GM23338 (cell line): Measurements from ENCODE around the gene ZBP1. TPM values are rescaled to one million over a fixed set of nuclear protein-coding genes. Genes with fewer than 3 reads are reported as not detected.

ENCODE experiments used
- ATAC-seq: fragments of 200-7000 bp; cut with Tn5 transposase; 3 replicates; pipeline ENCODE4 v1.9.1; 2020
- DNase-seq: peaks from one replicate; pipeline ENCODE4 v3.0.0-alpha.2; 2015; ENCODE audit warnings: low spot score
- H2AFZ ChIP-seq: fragments of 200-600 bp; sonication (generic); 2 replicates; pipeline ENCODE4 v1.8.0; 2016; ENCODE audit warnings: antibody characterized with exemption, mild to moderate bottlenecking, moderate library complexity
- H3F3A ChIP-seq: fragments of 200-600 bp; sonication (generic); replicated peaks from 2 replicates; pipeline ENCODE4 v1.8.0; 2017; ENCODE audit warnings: antibody characterized with exemption, mixed run types, low read depth
- H3K27ac ChIP-seq: fragments of 200-600 bp; sonication (generic); 2 replicates; pipeline ENCODE4 v1.6.1; 2016; ENCODE audit warnings: low read depth
- H3K27me3 ChIP-seq: fragments of 200-600 bp; sonication (generic); 2 replicates; pipeline ENCODE4 v1.8.0; 2016; ENCODE audit warnings: mild to moderate bottlenecking, mixed run types, moderate library complexity; ENCODE audit not compliant: insufficient read depth
- H3K36me3 ChIP-seq: fragments of 200-600 bp; sonication (generic); 2 replicates; pipeline ENCODE4 v1.8.0; 2016; ENCODE audit warnings: mild to moderate bottlenecking; ENCODE audit not compliant: insufficient read depth
- H3K4me1 ChIP-seq: fragments of 200-600 bp; sonication (generic); 2 replicates; pipeline ENCODE4 v1.8.0; 2016; ENCODE audit warnings: mild to moderate bottlenecking, moderate library complexity; ENCODE audit not compliant: insufficient read depth
- H3K4me2 ChIP-seq: fragments of 200-600 bp; sonication (generic); 2 replicates; pipeline ENCODE4 v1.7.1; 2017; ENCODE audit warnings: mixed run types
- H3K4me3 ChIP-seq: fragments of 200-600 bp; sonication (generic); 2 replicates; pipeline ENCODE4 v1.6.1; 2016; ENCODE audit warnings: mixed run types
- H3K79me2 ChIP-seq: fragments of 200-600 bp; sonication (generic); replicated peaks from 2 replicates; pipeline ENCODE4 v1.8.0; 2017; ENCODE audit warnings: mild to moderate bottlenecking; ENCODE audit not compliant: insufficient read depth
- H3K9me2 ChIP-seq: fragments of 200-600 bp; sonication (generic); 2 replicates; pipeline ENCODE4 v1.8.0; 2017; ENCODE audit not compliant: insufficient read depth
- H4K20me1 ChIP-seq: fragments of 200-600 bp; sonication (generic); replicated peaks from 2 replicates; pipeline ENCODE4 v1.8.0; 2017; ENCODE audit warnings: mild to moderate bottlenecking; ENCODE audit not compliant: insufficient read depth
- H3K27ac Mint-ChIP-seq: 2 replicates; pipeline ENCODE4 v1.8.0; 2020; ENCODE audit warnings: inconsistent platforms, mild to moderate bottlenecking, moderate library complexity, mixed read lengths
- H3K27me3 Mint-ChIP-seq: 3 replicates; pipeline ENCODE4 v1.8.0; 2022; ENCODE audit warnings: low read depth, mild to moderate bottlenecking, moderate library complexity, mixed read lengths, inconsistent platforms; ENCODE audit not compliant: insufficient read depth, poor library complexity
- H3K36me3 Mint-ChIP-seq: 3 replicates; pipeline ENCODE4 v1.8.0; 2021; ENCODE audit warnings: low read depth, mild to moderate bottlenecking, inconsistent platforms, moderate library complexity, mixed read lengths
- H3K4me1 Mint-ChIP-seq: 3 replicates; pipeline ENCODE4 v1.8.0; 2020; ENCODE audit warnings: mild to moderate bottlenecking, inconsistent platforms, mixed read lengths
- H3K4me3 Mint-ChIP-seq: 3 replicates; pipeline ENCODE4 v1.8.0; 2021; ENCODE audit warnings: moderate library complexity, mild to moderate bottlenecking, inconsistent platforms, mixed read lengths
- H3K9me3 Mint-ChIP-seq: 3 replicates; pipeline ENCODE4 v1.8.0; 2020; ENCODE audit warnings: moderate library complexity, mild to moderate bottlenecking, inconsistent platforms, mixed read lengths
- CREB1 ChIP-seq: fragments of 250-450 bp; sonication (Bioruptor Pico); IDR thresholded peaks from 2 replicates; pipeline ENCODE4 v1.5.0; 2020; ENCODE audit warnings: low read depth, mild to moderate bottlenecking, moderate library complexity
- EZH2phosphoT487 ChIP-seq: fragments of 200-600 bp; sonication (generic); IDR thresholded peaks from one replicate; pipeline ENCODE4 v1.8.1; 2018; ENCODE audit warnings: antibody characterized with exemption; ENCODE audit not compliant: unreplicated experiment
- JUNB ChIP-seq: IDR thresholded peaks from one replicate; pipeline ENCODE4 v1.6.1; 2016; ENCODE audit warnings: antibody characterized with exemption; ENCODE audit not compliant: unreplicated experiment
- POLR2AphosphoS5 ChIP-seq: IDR thresholded peaks from 2 replicates; pipeline ENCODE4 v1.6.1; 2016; ENCODE audit warnings: antibody characterized with exemption, low read depth
- STAT1 ChIP-seq: IDR thresholded peaks from one replicate; pipeline ENCODE4 v1.6.1; 2016; ENCODE audit warnings: antibody characterized with exemption; ENCODE audit not compliant: unreplicated experiment
- polyA plus RNA-seq: library from polyadenylated mRNA; unstranded; fragments of >200 nt; fragmentation: Nextera tagmentation; extraction: Ambion mirVana; gene quantifications from 2 replicates; pipeline ENCODE4 v1.2.1, GENCODE V29; 2016
- total RNA-seq: library from RNA; depleted of rRNA; stranded (reverse); fragments of >200 nt; shearing (Covaris generic); gene quantifications from 2 replicates; pipeline ENCODE4 v1.2.3, GENCODE V29; 2014
- TF ChIP-seq, protein P1 (sequence below): fragments of 250-450 bp; sonication (Bioruptor Pico); IDR thresholded peaks from 2 replicates; pipeline ENCODE4 v1.5.0; 2020; ENCODE audit warnings: mild to moderate bottlenecking, moderate library complexity
- TF ChIP-seq, protein P2 (sequence below): IDR thresholded peaks from 2 replicates; pipeline ENCODE4 v1.6.1; 2016; ENCODE audit warnings: antibody characterized with exemption

ZBP1 gene
- total and polyA plus RNA-seq, 2 experiments from 2014 or later: not detected

- peaks cover 13% of the 10 kb centered on the region for H3K27me3 Mint-ChIP-seq
- no peaks in the 10 kb centered on the region for H3K79me2 ChIP-seq
Observed at GRCh38 chr20:57592263-57593092, 27.7 kb downstream of the ZBP1 start.

More at GRCh38 chr20:57592263-57593092, 27.7 kb downstream of the ZBP1 start:
- Histone ChIP-seq H3F3A (0 out of 2 replicates have a peak, but pooled peaks cover 3% of the 10 kb centered on the region), H3K4me2 (no peak overlapping the region), H3K4me1 (no peaks in the 10 kb centered on the region; the same call in 1 of the 2 replicates), H3K9me2 (no peaks in the 10 kb centered on the region), H3K36me3 (no peaks in the 10 kb centered on the region), H3K27me3 (no peaks in the 10 kb centered on the region), H2AFZ (no peak overlapping the region), H3K4me3 (no peak overlapping the region), H3K27ac (no peak overlapping the region), H4K20me1 (no peaks in the 10 kb centered on the region)
- Mint-ChIP-seq H3K36me3 (no peaks in the 10 kb centered on the region), H3K4me1 (peaks cover 6% of the 10 kb centered on the region), H3K27ac (no peak overlapping the region), H3K9me3 (peaks cover 7% of the 10 kb centered on the region; the same call in 1 of the 3 replicates), H3K4me3 (no peak overlapping the region)
- ATAC-seq (no peak), DNase-seq (no peak)
- TF ChIP-seq, protein P1, sequence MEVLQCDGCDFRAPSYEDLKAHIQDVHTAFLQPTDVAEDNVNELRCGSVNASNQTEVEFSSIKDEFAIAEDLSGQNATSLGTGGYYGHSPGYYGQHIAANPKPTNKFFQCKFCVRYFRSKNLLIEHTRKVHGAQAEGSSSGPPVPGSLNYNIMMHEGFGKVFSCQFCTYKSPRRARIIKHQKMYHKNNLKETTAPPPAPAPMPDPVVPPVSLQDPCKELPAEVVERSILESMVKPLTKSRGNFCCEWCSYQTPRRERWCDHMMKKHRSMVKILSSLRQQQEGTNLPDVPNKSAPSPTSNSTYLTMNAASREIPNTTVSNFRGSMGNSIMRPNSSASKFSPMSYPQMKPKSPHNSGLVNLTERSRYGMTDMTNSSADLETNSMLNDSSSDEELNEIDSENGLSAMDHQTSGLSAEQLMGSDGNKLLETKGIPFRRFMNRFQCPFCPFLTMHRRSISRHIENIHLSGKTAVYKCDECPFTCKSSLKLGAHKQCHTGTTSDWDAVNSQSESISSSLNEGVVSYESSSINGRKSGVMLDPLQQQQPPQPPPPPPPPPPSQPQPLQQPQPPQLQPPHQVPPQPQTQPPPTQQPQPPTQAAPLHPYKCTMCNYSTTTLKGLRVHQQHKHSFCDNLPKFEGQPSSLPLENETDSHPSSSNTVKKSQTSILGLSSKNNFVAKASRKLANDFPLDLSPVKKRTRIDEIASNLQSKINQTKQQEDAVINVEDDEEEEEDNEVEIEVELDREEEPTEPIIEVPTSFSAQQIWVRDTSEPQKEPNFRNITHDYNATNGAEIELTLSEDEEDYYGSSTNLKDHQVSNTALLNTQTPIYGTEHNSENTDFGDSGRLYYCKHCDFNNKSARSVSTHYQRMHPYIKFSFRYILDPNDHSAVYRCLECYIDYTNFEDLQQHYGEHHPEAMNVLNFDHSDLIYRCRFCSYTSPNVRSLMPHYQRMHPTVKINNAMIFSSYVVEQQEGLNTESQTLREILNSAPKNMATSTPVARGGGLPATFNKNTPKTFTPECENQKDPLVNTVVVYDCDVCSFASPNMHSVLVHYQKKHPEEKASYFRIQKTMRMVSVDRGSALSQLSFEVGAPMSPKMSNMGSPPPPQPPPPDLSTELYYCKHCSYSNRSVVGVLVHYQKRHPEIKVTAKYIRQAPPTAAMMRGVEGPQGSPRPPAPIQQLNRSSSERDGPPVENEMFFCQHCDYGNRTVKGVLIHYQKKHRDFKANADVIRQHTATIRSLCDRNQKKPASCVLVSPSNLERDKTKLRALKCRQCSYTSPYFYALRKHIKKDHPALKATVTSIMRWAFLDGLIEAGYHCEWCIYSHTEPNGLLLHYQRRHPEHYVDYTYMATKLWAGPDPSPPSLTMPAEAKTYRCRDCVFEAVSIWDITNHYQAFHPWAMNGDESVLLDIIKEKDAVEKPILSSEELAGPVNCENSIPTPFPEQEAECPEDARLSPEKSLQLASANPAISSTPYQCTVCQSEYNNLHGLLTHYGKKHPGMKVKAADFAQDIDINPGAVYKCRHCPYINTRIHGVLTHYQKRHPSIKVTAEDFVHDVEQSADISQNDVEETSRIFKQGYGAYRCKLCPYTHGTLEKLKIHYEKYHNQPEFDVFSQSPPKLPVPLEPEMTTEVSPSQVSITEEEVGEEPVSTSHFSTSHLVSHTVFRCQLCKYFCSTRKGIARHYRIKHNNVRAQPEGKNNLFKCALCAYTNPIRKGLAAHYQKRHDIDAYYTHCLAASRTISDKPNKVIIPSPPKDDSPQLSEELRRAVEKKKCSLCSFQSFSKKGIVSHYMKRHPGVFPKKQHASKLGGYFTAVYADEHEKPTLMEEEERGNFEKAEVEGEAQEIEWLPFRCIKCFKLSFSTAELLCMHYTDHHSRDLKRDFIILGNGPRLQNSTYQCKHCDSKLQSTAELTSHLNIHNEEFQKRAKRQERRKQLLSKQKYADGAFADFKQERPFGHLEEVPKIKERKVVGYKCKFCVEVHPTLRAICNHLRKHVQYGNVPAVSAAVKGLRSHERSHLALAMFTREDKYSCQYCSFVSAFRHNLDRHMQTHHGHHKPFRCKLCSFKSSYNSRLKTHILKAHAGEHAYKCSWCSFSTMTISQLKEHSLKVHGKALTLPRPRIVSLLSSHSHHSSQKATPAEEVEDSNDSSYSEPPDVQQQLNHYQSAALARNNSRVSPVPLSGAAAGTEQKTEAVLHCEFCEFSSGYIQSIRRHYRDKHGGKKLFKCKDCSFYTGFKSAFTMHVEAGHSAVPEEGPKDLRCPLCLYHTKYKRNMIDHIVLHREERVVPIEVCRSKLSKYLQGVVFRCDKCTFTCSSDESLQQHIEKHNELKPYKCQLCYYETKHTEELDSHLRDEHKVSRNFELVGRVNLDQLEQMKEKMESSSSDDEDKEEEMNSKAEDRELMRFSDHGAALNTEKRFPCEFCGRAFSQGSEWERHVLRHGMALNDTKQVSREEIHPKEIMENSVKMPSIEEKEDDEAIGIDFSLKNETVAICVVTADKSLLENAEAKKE (CRISPR knock-in tag): no peak
- TF ChIP-seq STAT1: no peak
- no peak for TF ChIP-seq CREB1 (CRISPR knock-in tag)
- TF ChIP-seq EZH2phosphoT487: no peak
- TF ChIP-seq, protein P2, sequence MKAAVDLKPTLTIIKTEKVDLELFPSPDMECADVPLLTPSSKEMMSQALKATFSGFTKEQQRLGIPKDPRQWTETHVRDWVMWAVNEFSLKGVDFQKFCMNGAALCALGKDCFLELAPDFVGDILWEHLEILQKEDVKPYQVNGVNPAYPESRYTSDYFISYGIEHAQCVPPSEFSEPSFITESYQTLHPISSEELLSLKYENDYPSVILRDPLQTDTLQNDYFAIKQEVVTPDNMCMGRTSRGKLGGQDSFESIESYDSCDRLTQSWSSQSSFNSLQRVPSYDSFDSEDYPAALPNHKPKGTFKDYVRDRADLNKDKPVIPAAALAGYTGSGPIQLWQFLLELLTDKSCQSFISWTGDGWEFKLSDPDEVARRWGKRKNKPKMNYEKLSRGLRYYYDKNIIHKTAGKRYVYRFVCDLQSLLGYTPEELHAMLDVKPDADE: no peak
- TF ChIP-seq POLR2AphosphoS5: no peak
- TF ChIP-seq JUNB: no peak
